GM12873 (cell line): Measurements from ENCODE around the gene MPZL1.

Experiments used
- CTCF ChIP-seq: IDR thresholded peaks from 2 replicates; pipeline ENCODE4 v1.5.1; 2012; ENCODE audit warnings: low read depth, mild to moderate bottlenecking, moderate library complexity, low read length, control low read depth; ENCODE audit not compliant: insufficient read depth; ENCODE audit errors: missing control alignments

Gene MPZL1

GRCh38 chr1:167734841-167735240 is 13.1 kb downstream of the MPZL1 start:
- no peak for TF ChIP-seq CTCF

- TF ChIP-seq CTCF: no peak
Observed at GRCh38 chr1:167737169-167737568, 15.4 kb downstream of the MPZL1 start.

- TF ChIP-seq CTCF: no peak
Observed at GRCh38 chr1:167738158-167738557, 16.4 kb downstream of the MPZL1 start.

GRCh38 chr1:167739752-167740151 is 18.0 kb downstream of the MPZL1 start:
- no peak for TF ChIP-seq CTCF

- TF ChIP-seq CTCF: no peak
Observed at GRCh38 chr1:167744901-167745300, 23.1 kb downstream of the MPZL1 start.

- no peak for TF ChIP-seq CTCF
Observed at GRCh38 chr1:167746013-167746672, 24.4 kb downstream of the MPZL1 start.

GRCh38 chr1:167746988-167747655 is 25.3 kb downstream of the MPZL1 start:
- TF ChIP-seq CTCF: no peak
